ENCODE results near the gene ACIN1.

ACIN1 gene

GRCh38 chr14:23094666-23095195 lies at the start of gene ACIN1:
TSS of gene ACIN1 (minus strand) at chr14:23095136. CDS start at chr14:23095112, 24 bp downstream.
- no peak for DNase-seq

GRCh38 chr14:23143911-23144310 lies 49.0 kb upstream of the ACIN1 start:
- DNase-seq = no peak

GRCh38 chr14:23142826-23143225 lies 47.9 kb upstream of the ACIN1 start:
- no peak for DNase-seq

- DNase-seq = no peak
Measured at GRCh38 chr14:23141706-23142444, 46.9 kb upstream of the ACIN1 start.

- DNase-seq = no peak
Measured at GRCh38 chr14:23140371-23140770, 45.4 kb upstream of the ACIN1 start.

- no peak for DNase-seq
Measured at GRCh38 chr14:23139874-23140273, 44.9 kb upstream of the ACIN1 start.

- no peak for DNase-seq
Measured at GRCh38 chr14:23137813-23138535, 43.0 kb upstream of the ACIN1 start.

- DNase-seq = no peak
Measured at GRCh38 chr14:23137192-23137812, 42.4 kb upstream of the ACIN1 start.

- no peak for DNase-seq
Measured at GRCh38 chr14:23136566-23137133, 41.7 kb upstream of the ACIN1 start.

- no peak for DNase-seq
Measured at GRCh38 chr14:23132970-23133369, 38.0 kb upstream of the ACIN1 start.

GRCh38 chr14:23131482-23131881 lies 36.5 kb upstream of the ACIN1 start:
- DNase-seq = no peak

- no peak for DNase-seq
Measured at GRCh38 chr14:23130871-23131270, 35.9 kb upstream of the ACIN1 start.

- no peak for DNase-seq
Measured at GRCh38 chr14:23129759-23130316, 34.9 kb upstream of the ACIN1 start.

- DNase-seq = no peak
Measured at GRCh38 chr14:23128969-23129758, 34.2 kb upstream of the ACIN1 start.

GRCh38 chr14:23127861-23128260 lies 32.9 kb upstream of the ACIN1 start:
- DNase-seq = no peak

GRCh38 chr14:23126548-23127278 lies 31.8 kb upstream of the ACIN1 start:
- DNase-seq = no peak

- DNase-seq = no peak
Measured at GRCh38 chr14:23125933-23126524, 31.1 kb upstream of the ACIN1 start.

GRCh38 chr14:23125011-23125410 lies 30.1 kb upstream of the ACIN1 start:
- no peak for DNase-seq

GRCh38 chr14:23124337-23124954 lies 29.5 kb upstream of the ACIN1 start:
- no peak for DNase-seq

- no peak for DNase-seq
Measured at GRCh38 chr14:23123419-23123818, 28.5 kb upstream of the ACIN1 start.

- no peak for DNase-seq
Measured at GRCh38 chr14:23122086-23122485, 27.1 kb upstream of the ACIN1 start.
